ENCODE data around the gene ABCF1. TPM values are rescaled to one million over a fixed set of nuclear protein-coding genes. Genes with fewer than 3 reads are reported as not detected.
A peak's percentile ranks its signal among the peaks of the same experiment; 100 is the strongest.

Gene ABCF1
- total and polyA plus RNA-seq, 9 of the 15 experiments (the other 6 are each of a cell fraction or from before 2014, with no cell fraction given) = 41.6 to 193 (median 102) TPM

DNA sequence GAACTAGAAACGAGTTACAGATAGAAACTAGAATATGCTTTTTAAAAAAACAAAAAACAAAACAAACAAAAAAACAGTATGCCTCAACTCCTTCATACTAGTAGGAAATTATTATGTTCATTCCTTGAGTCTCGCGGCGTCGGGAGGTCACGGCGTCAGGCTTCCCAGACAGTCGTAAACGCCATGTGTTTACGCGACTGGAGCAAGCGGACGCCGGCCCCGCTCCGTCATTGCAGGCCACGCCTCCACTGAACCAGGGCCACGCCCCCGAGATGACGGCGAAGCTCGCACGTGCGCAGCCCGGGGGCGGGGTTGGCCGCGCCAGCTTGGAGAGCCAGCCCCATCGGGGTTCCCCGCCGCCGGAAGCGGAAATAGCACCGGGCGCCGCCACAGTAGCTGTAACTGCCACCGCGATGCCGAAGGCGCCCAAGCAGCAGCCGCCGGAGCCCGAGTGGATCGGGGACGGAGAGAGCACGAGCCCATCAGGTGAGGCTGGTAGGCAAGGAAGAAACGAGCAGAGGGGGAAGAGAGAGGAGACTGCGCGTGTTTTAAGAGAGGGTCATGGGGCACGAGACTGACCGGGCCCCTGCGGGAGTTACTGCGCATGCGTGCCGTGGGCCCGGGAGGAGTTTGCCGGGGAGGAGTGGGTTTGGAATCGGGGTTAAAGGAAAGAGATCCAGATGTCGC is at the start of gene ABCF1 (continued):
- TF ChIP-seq, protein P1, sequence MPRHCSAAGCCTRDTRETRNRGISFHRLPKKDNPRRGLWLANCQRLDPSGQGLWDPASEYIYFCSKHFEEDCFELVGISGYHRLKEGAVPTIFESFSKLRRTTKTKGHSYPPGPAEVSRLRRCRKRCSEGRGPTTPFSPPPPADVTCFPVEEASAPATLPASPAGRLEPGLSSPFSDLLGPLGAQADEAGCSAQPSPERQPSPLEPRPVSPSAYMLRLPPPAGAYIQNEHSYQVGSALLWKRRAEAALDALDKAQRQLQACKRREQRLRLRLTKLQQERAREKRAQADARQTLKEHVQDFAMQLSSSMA (CRISPR knock-in tag; IDR thresholded peaks at IDR 0.05) = no peak
- TF ChIP-seq FOXJ2 (tag; IDR thresholded peaks at IDR 0.05) (0 out of 2 replicates have a peak, but pooled peaks have one; percentile 72), MAFG (tag; conservative IDR thresholded peaks at IDR 0.05) (no peak), MECOM (CRISPR knock-in tag; IDR thresholded peaks at IDR 0.05) (no peak), ZNF76 (CRISPR knock-in tag; IDR thresholded peaks at IDR 0.05; ENCODE audit: borderline replicate concordance) (peak; percentile 75; the same call in 1 of the 2 replicates), CCAR2 (IDR thresholded peaks at IDR 0.05; ENCODE audit: low read depth, low read length) (no peak), NCOR1 (IDR thresholded peaks at IDR 0.05) (peak; percentile 48), ASH1L (IDR thresholded peaks at IDR 0.05; ENCODE audit: borderline replicate concordance, low read depth, partially characterized antibody) (no peak), ZNF316 (IDR thresholded peaks at IDR 0.05) (peak; percentile 7; the same call in 1 of the 2 replicates), PHB2 (IDR thresholded peaks at IDR 0.05; ENCODE audit: low read depth) (no peak), BCOR (IDR thresholded peaks at IDR 0.05) (0 out of 2 replicates have a peak, but pooled peaks have one; percentile 8), NR2F6 (CRISPR knock-in tag; IDR thresholded peaks at IDR 0.05) (no peak), SMARCB1 (IDR thresholded peaks at IDR 0.05; ENCODE audit: insufficient read length, low read depth) (no peak), ZFX (CRISPR knock-in tag; IDR thresholded peaks at IDR 0.05) (peak; percentile 88), HNRNPK (IDR thresholded peaks at IDR 0.05; ENCODE audit: low read depth, low read length, poor library complexity, severe bottlenecking) (peak; percentile 24), ZNF785 (CRISPR knock-in tag; IDR thresholded peaks at IDR 0.05) (no peak), CBFA2T3 (IDR thresholded peaks at IDR 0.05) (peak; percentile 25; the same call in 1 of the 2 replicates), ZBTB17 (CRISPR knock-in tag; IDR thresholded peaks at IDR 0.05) (peak; percentile 90), ZNF134 (CRISPR knock-in tag; conservative IDR thresholded peaks at IDR 0.05) (peak; percentile 32; the same call in 1 of the 2 replicates), SRSF1 (IDR thresholded peaks at IDR 0.05; ENCODE audit: low read depth, low read length) (no peak), ZNF766 (CRISPR knock-in tag; conservative IDR thresholded peaks at IDR 0.05) (no peak), FOXA1 (IDR thresholded peaks at IDR 0.05; ENCODE audit: borderline replicate concordance) (no peak), NCOA1 (IDR thresholded peaks at IDR 0.05; ENCODE audit: low read depth) (peak; percentile 88), SMARCA4 (IDR thresholded peaks at IDR 0.05) (no peak)
- TF ChIP-seq, protein P2, sequence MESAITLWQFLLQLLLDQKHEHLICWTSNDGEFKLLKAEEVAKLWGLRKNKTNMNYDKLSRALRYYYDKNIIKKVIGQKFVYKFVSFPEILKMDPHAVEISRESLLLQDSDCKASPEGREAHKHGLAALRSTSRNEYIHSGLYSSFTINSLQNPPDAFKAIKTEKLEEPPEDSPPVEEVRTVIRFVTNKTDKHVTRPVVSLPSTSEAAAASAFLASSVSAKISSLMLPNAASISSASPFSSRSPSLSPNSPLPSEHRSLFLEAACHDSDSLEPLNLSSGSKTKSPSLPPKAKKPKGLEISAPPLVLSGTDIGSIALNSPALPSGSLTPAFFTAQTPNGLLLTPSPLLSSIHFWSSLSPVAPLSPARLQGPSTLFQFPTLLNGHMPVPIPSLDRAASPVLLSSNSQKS (CRISPR knock-in tag; IDR thresholded peaks at IDR 0.05) = 0 out of 2 replicates have a peak, but pooled peaks have one; percentile 67
- TF ChIP-seq, protein P3, sequence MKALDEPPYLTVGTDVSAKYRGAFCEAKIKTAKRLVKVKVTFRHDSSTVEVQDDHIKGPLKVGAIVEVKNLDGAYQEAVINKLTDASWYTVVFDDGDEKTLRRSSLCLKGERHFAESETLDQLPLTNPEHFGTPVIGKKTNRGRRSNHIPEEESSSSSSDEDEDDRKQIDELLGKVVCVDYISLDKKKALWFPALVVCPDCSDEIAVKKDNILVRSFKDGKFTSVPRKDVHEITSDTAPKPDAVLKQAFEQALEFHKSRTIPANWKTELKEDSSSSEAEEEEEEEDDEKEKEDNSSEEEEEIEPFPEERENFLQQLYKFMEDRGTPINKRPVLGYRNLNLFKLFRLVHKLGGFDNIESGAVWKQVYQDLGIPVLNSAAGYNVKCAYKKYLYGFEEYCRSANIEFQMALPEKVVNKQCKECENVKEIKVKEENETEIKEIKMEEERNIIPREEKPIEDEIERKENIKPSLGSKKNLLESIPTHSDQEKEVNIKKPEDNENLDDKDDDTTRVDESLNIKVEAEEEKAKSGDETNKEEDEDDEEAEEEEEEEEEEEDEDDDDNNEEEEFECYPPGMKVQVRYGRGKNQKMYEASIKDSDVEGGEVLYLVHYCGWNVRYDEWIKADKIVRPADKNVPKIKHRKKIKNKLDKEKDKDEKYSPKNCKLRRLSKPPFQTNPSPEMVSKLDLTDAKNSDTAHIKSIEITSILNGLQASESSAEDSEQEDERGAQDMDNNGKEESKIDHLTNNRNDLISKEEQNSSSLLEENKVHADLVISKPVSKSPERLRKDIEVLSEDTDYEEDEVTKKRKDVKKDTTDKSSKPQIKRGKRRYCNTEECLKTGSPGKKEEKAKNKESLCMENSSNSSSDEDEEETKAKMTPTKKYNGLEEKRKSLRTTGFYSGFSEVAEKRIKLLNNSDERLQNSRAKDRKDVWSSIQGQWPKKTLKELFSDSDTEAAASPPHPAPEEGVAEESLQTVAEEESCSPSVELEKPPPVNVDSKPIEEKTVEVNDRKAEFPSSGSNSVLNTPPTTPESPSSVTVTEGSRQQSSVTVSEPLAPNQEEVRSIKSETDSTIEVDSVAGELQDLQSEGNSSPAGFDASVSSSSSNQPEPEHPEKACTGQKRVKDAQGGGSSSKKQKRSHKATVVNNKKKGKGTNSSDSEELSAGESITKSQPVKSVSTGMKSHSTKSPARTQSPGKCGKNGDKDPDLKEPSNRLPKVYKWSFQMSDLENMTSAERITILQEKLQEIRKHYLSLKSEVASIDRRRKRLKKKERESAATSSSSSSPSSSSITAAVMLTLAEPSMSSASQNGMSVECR (CRISPR knock-in tag; IDR thresholded peaks at IDR 0.05) = peak; percentile 99

Measured in K562 (cell line).